Measurements from ENCODE around the gene CLPSL2. TPM values are rescaled to one million over a fixed set of nuclear protein-coding genes. Genes with fewer than 3 reads are reported as not detected.

CLPSL2 gene
- total RNA-seq, 1 donor from 2014 or later, result not detected

- DNase-seq (ENCODE audit: low read depth), result no peak
Observed at GRCh38 chr6:35786272-35786671, 9.9 kb downstream of the CLPSL2 start.

- DNase-seq (ENCODE audit: low read depth), result no peak
Observed at GRCh38 chr6:35786810-35787209, 10.4 kb downstream of the CLPSL2 start.

DNA sequence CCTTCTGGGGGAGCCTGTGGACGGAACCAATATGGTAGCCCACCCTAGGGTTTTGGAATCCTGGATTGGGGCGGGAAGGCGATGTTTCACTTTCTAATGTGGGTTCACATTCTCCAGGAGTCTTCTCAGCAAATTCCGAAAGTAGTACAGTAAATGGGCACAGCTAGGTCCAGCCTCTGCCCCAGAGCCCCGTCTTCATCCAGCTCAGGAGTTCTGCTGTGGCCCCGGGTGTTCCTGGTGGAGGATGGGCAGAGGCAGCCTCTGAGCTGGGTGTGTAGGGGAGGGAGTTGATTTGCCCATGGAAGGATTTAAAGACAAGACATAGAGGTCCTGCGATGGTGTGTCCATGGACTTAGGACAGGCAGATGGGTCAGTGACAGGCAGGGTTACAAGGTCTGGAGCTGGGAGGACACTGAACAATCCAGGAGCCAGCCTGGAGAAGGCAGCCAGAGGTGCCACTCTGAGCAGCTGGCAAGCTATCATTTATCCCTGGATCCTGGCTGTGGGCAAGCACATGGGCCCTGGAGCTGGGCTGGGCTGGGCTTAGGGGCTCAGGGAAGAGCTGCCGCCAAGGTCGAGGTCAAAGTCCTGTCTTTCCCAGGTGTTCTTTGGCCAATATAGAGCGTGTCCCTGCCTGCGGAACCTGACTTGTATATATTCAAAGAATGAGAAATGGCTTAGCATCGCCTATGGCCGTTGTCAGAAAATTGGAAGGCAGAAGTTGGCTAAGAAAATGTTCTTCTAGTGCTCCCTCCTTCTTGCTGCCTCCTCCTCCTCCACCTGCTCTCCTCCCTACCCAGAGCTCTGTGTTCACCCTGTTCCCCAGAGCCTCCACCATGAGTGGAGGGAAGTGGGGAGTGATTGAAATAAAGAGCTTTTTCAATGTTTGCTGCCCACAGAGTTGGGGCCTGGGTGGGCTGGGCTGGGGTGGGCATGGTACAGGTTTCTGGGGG is 11.1 kb downstream of the CLPSL2 start:
- DNase-seq (ENCODE audit: low read depth), result no peak

DNA sequence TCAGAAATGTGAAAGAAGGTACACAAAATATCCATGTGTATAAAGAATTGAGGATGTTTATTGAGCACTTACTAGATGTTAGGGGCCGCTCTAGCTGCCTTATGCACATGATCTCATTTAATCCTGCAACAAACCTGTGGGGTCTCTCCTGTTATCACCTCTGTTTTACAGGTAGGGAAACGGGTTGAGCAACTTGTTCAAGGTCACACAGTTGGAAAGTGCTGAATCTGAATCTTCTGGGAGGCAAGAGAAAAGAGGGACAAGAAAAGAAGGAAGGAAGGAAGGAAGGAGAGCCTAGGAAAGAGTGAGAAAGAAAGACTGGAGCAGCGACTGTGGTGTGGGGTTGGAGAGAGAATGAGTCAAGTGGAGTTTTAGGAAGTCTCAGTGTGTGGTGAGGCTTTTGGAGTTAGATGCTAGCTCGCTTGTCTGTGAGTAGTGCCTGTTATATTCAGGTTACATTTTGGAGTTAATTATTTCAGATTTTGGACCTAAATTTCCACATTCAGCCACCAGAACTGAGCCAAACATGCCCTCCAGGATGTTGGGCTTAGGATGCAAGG is 12.1 kb downstream of the CLPSL2 start:
- no peak for DNase-seq (ENCODE audit: low read depth)

DNA sequence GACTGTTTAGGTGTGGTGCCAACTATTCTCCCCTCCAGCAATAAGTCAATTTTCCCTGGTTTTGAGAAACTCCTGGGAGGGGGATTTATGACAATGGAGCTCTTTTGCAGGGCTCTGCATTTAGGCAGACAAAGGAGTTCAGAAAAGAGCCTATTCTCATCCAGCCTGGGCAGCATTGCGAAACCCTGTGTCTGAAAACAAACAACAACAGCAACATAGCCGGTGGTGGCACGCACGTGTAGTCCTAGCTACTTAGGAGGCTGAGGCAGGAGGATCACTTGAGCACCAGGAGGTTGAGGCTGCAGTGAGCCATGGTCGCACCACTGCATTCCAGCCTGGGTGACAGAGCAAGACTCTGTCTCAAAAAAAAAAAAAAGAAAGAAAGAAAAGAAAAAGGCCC is 14.3 kb downstream of the CLPSL2 start:
- DNase-seq (ENCODE audit: low read depth), result no peak

DNA sequence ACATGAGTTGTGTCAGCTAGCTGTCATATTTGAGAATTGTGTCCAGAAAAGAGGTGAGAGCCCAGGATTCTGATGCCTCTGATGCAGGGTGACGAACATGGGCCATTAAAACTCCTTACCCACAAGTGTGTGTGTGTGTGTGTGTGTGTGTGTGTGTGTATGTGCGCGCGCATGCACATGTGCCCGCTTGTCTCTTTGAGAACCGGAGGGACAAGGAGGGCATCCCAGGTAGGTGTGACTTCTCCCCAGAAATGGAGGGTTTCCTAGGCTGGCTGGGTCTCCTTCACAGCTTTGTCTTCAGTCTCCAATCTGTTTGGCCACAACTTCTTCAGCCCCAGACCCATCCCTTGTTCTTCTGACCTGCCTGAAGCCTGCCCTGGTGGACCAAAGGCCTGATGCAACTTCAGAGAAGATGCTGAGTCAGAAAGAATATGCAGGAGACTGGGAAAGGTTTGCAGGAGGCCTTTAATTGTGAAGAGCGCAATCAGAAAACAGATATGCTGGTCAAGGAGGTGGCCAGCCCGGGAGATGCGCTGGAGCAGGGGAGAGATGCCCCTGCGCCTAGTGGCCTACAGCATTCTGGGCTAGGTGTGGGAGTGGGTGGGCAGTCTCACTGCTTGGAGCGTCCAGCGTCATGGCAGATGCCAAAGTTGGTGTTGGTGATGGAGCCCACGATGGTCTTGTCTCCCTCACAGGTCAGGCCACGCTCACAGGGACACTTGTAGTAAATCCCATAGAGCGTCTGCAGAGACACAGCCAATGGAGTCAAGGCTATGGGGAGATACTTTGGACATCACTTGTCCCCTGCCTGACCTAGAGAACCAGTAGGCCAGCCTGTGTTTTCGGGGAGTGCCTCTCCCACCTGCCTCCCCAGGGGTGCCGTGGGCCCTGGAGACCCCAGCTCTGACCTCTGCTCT is 18.4 kb downstream of the CLPSL2 start:
- DNase-seq (ENCODE audit: low read depth), result no peak

DNA sequence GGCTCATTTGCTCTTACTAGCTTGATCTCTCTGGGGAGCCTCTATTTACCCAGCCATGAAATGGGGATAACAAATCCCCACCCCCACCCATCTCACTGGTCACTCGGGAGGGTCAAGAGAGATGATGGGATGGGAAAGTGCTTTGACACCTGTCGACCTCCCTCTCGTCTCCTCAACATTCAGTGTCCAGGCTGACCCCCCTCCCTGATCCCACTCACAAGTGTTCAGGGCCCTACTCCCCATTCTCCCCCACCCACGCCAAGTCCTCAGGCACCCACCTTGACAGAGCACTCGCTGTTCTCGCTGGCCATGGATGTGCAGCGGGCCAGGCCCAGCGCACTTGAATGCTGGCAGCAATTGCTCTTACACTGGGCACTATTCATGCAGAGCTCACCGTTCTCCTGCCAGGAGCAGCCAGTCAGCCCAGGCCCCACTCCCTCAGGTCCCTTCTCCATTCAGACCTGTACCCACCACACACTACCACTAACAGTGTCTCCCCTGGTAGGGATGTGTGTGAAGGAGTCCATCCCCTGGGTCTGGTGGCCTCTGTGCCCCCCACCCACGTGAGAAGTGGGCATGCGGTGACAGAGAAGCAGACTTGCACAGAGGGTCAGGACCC is 19.2 kb downstream of the CLPSL2 start:
- DNase-seq (ENCODE audit: low read depth), result no peak

DNA sequence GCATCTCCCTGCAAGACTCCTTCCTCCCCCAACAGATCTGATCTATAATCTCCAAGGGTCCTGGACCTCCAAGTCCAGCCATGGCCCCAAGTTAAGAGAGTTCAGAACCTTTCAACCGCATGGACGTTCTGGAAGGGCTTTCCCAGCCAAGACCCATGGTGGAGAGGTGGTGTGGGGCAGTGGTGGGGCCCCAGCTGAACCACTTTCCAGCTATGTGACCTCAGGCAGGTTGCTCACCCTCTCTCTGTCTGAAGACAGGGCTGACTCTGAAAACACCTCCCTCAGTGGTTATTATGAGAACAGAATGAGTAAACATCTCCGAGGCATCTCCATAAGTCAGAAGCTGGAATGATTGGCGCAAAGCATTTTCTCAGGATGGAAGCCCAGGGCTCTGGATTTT is 19.8 kb downstream of the CLPSL2 start:
- DNase-seq (ENCODE audit: low read depth), result no peak

DNA sequence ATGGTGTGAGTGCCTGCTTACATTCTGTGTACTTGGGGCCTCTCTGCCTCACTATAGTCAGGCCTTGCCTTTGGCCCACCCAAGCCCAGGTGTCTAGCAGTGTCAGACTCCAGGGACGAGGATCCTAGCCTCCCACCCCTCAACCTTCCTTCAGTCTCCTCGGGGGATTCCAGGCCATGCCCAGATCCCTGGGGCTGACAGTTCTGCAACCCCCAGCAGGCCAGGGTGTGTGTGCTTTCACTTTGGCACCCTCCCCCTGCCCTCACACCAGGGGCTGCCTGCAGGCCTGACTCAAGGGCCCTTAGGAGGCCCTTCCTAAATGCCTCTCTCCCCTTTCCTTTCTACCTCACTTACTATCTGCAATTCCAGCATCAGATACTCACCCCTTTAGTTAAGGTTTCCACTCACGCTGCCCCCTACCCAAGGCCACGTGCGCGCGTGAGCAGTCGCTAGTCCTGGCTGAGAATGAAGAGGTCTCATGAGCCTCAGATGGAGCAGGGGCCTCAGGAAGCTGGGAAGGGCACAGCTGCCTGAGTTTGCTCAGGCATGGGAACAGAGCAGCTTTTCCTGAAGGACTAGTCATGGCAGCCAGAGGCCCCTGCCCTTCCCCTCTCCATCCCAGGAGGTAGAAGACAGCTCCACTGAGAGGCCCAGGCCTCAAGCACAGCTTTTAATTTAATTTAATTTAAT is 21.6 kb downstream of the CLPSL2 start:
- DNase-seq (ENCODE audit: low read depth), result no peak

DNA sequence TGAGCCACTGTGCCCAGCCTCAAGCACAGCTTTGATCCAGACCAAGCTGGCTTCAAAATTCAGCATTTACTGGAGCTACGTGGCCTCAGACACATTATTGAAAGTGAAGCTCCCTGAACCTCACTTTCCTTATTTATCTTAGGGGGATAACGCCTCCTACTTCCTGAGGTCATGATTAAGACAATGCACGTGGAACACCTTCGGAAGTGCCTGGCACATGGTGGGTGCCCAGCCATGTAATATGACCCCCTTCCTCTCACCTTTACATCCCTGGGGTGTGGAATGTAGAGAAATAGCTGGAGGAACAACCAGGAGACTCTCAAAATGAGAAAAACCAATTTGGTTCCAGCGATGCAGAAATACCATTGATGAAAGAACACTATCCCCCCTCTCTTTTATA is 22.3 kb downstream of the CLPSL2 start:
- no peak for DNase-seq (ENCODE audit: low read depth)

DNA sequence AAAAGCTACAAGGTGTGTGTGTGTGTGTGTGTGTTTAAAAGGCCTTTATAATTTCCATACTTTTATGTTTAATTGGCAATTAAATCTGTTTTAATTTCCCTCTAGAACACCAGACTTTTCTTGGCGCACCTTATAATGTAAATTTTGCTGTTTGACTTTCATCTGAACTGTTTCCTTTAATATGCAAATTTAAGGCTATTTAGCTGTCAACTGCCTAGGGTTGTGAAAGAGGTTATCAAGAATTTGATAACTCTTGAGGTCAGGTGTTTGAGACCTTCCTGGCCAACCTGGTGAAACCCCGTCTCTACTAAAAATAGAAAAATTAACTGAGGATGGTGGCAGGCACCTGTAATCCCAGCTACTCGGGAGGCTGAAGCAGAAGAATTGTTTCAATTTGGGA is 24.8 kb downstream of the CLPSL2 start:
- DNase-seq (ENCODE audit: low read depth), result no peak

GRCh38 chr6:35804996-35805736 is 28.8 kb downstream of the CLPSL2 start, which contains the start of gene LHFPL5:
Gene LHFPL5, plus strand, starts transcription at chr6:35805352. Its CDS starts 319 bp downstream, at chr6:35805671.
- peak; percentile 42 for DNase-seq (ENCODE audit: low read depth)

DNA sequence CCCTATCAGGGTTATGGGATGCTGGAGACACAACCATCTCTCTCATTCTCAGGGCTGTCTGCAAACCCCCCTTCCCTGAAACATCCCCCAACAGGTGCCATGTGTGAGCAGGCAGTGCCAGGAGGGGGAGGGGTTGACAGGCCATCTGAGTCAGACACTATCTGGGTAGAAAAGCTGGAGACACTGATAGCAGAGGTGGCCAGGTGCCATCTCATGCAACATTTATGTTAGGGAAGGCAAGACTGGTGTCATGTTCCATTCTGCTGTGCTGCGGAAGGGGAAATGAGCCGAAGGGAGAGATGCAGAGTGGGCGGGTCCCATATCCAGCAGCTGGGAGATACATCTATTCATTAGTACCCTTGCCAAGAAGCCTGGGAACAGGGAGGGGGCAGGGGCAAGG is 32.3 kb downstream of the CLPSL2 start:
- DNase-seq (ENCODE audit: low read depth), result peak; percentile 72

DNA sequence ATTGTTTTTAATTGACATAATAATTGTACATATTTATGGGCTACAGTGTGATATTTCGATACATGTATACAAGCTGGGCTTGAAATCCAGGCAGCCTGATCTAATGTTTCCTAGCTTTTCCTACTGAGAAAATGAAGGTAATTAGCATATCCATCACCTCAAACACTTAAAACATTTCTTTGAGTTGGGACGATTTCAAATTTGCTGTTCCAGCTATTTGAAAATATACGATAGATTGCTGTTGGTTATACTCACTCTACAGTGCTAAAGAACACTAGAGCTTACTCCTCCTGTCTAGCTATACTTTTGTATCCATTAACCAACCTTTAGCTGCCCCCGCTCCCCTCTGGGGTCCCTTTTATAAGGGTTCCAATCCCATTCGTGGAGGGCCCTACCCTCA is 33.4 kb downstream of the CLPSL2 start:
- DNase-seq (ENCODE audit: low read depth), result no peak

GRCh38 chr6:35810971-35811698 is 34.7 kb downstream of the CLPSL2 start:
- DNase-seq (ENCODE audit: low read depth), result peak; percentile 60

GRCh38 chr6:35811699-35811995 is 35.2 kb downstream of the CLPSL2 start:
- DNase-seq (ENCODE audit: low read depth), result no peak

DNA sequence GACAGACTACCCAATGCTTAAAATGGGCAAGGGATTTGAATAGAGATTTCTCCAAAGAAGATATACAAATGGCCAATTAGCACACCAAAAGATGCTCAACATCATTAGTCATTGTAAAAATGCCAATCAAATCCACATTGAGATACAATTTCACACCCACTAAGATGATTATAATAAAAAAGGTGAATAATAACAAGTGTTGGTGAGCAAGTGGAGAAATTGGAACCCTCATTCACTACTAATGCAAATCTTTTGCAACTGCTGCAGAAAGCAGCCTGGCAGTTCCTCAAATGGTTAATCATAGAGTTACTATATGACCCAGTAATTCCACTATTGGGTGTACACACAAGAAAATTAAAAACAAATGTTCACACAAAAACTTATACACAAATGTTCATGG is 41.1 kb downstream of the CLPSL2 start:
- DNase-seq (ENCODE audit: low read depth), result no peak

GRCh38 chr6:35823601-35824000 is 47.2 kb downstream of the CLPSL2 start:
- DNase-seq (ENCODE audit: low read depth), result no peak

DNA sequence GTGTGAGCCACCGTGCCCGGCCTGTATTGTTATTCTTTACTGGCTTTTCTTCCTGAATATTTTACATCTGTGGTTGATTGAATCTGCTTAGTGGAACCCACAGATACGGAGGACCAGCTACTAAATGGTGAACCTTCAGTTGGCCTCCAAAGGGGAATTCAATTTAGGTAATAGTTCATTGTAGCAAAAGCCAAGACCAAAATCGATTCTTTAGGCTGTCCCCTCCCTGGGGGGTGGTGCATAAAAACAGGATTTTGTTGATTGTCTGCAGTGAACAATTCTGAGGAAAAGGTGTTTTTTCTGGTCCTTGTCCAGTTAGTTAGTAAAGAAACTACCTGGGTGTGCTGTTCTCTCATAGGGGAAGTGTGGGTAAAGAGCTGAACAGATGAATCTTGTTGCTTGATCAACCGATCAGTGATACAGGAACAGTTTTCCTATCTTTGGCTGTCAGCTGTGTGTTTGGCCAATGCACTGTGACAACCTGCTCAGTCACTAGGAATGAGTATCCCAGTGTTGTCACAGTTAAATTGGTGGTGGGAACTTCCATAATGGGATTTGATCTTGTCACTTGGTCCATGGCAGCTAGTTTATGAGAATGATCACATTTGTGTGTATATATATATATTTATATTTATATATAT is 48.3 kb downstream of the CLPSL2 start:
- no peak for DNase-seq (ENCODE audit: low read depth)
